ENCODE measurements around the gene KRTAP4-16.

GRCh38 chr17:41096055-41096454 lies 6.0 kb downstream of the KRTAP4-16 start:
- TF ChIP-seq CTCF (IDR thresholded peaks at IDR 0.05) (no peak), EZH2phosphoT487 (IDR thresholded peaks at IDR 0.05) (no peak)
